Liver (tissue), 3 donors: ENCODE data around the gene SCTR.

Experiments used
- EGR1 ChIP-seq, 2 donors: IDR thresholded peaks; 2 replicates each; pipeline ENCODE4 v1.6.1; 2016 to 2018; ENCODE audit warnings: antibody characterized with exemption in 2 of 2, low read depth in 2 of 2
- FOXA1 ChIP-seq: IDR thresholded peaks from 2 replicates; pipeline ENCODE4 v1.6.1; 2016; ENCODE audit warnings: antibody characterized with exemption
- GABPA ChIP-seq, 2 donors: IDR thresholded peaks in 1 of 2; conservative IDR thresholded peaks in 1 of 2; 2 replicates each; pipeline ENCODE4 v1.6.1; 2016; ENCODE audit warnings: antibody characterized with exemption in 2 of 2, mild to moderate bottlenecking in 1 of 2, moderate library complexity in 1 of 2
- JUND ChIP-seq, 2 donors: IDR thresholded peaks; 2 replicates each; pipeline ENCODE4 v1.6.1; 2016; ENCODE audit warnings: antibody characterized with exemption in 2 of 2
- NR2F2 ChIP-seq: IDR thresholded peaks from 2 replicates; pipeline ENCODE4 v1.6.1; 2016; ENCODE audit warnings: antibody characterized with exemption
- RAD21 ChIP-seq, 2 donors: IDR thresholded peaks; 2 replicates each; pipeline ENCODE4 v1.6.1; 2016; ENCODE audit warnings: antibody characterized with exemption in 2 of 2, mild to moderate bottlenecking in 2 of 2
- SP1 ChIP-seq: IDR thresholded peaks from 2 replicates; pipeline ENCODE4 v1.6.1; 2018; ENCODE audit warnings: antibody characterized with exemption, mild to moderate bottlenecking
- TAF1 ChIP-seq: conservative IDR thresholded peaks from 2 replicates; pipeline ENCODE4 v1.6.1; 2016; ENCODE audit warnings: antibody characterized with exemption, mild to moderate bottlenecking
- YY1 ChIP-seq: IDR thresholded peaks from 2 replicates; pipeline ENCODE4 v1.6.1; 2016; ENCODE audit warnings: antibody characterized with exemption, mild to moderate bottlenecking
- TF ChIP-seq, protein P1 (sequence below): fragments of 150-350 bp; IDR thresholded peaks from 2 replicates; pipeline ENCODE4 v1.5.1; 2017; ENCODE audit warnings: improper control_type of control experiment, low read depth, low read length; ENCODE audit not compliant: missing input control
- TF ChIP-seq, protein P2 (sequence below): IDR thresholded peaks from 2 replicates; pipeline ENCODE4 v1.6.1; 2016; ENCODE audit warnings: antibody characterized with exemption
- TF ChIP-seq, protein P3 (sequence below): IDR thresholded peaks from 2 replicates; pipeline ENCODE4 v1.6.1; 2016; ENCODE audit warnings: antibody characterized with exemption
- TF ChIP-seq, protein P4 (sequence below): IDR thresholded peaks from 2 replicates; pipeline ENCODE4 v1.6.1; 2016; ENCODE audit warnings: antibody characterized with exemption, mild to moderate bottlenecking
- TF ChIP-seq, protein P5 (sequence below): IDR thresholded peaks from 2 replicates; pipeline ENCODE4 v1.6.1; 2016; ENCODE audit warnings: antibody characterized with exemption
- donor health status: healthy.
- donor health status: healthy.

DNA sequence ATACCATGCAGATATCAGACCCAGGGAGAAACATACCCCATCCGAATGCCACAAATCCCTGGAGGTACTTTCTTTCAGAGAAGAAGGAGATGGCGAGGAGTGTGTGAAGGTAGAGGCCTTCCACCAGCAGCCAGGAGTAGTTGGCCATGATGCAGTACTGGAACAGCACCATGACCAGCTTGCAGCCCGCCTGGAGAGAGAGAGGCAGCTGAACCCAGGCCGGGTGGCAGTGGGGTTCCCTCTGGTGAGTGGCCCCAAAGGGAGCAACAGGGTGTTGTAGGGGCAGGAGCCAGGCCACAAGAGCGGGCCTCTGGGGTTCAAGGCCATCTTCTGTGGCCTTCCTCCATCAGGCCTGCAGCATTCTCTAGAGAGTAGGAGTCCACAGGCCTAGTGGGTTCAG, 62.5 kb downstream of the SCTR start:
- TF ChIP-seq RAD21 (IDR thresholded peaks at IDR 0.05) = no peak
- TF ChIP-seq, protein P1, sequence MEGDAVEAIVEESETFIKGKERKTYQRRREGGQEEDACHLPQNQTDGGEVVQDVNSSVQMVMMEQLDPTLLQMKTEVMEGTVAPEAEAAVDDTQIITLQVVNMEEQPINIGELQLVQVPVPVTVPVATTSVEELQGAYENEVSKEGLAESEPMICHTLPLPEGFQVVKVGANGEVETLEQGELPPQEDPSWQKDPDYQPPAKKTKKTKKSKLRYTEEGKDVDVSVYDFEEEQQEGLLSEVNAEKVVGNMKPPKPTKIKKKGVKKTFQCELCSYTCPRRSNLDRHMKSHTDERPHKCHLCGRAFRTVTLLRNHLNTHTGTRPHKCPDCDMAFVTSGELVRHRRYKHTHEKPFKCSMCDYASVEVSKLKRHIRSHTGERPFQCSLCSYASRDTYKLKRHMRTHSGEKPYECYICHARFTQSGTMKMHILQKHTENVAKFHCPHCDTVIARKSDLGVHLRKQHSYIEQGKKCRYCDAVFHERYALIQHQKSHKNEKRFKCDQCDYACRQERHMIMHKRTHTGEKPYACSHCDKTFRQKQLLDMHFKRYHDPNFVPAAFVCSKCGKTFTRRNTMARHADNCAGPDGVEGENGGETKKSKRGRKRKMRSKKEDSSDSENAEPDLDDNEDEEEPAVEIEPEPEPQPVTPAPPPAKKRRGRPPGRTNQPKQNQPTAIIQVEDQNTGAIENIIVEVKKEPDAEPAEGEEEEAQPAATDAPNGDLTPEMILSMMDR = no peak
- TF ChIP-seq, protein P2, sequence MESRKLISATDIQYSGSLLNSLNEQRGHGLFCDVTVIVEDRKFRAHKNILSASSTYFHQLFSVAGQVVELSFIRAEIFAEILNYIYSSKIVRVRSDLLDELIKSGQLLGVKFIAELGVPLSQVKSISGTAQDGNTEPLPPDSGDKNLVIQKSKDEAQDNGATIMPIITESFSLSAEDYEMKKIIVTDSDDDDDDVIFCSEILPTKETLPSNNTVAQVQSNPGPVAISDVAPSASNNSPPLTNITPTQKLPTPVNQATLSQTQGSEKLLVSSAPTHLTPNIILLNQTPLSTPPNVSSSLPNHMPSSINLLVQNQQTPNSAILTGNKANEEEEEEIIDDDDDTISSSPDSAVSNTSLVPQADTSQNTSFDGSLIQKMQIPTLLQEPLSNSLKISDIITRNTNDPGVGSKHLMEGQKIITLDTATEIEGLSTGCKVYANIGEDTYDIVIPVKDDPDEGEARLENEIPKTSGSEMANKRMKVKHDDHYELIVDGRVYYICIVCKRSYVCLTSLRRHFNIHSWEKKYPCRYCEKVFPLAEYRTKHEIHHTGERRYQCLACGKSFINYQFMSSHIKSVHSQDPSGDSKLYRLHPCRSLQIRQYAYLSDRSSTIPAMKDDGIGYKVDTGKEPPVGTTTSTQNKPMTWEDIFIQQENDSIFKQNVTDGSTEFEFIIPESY = no peak
- TF ChIP-seq TAF1 = no peak
- no peak for TF ChIP-seq GABPA (IDR thresholded peaks at IDR 0.05 in 1 of 2, conservative IDR thresholded peaks at IDR 0.05 in 1 of 2)
- TF ChIP-seq, protein P3, sequence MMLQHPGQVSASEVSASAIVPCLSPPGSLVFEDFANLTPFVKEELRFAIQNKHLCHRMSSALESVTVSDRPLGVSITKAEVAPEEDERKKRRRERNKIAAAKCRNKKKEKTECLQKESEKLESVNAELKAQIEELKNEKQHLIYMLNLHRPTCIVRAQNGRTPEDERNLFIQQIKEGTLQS = no peak
- TF ChIP-seq EGR1 (IDR thresholded peaks at IDR 0.05; ENCODE audit: low read depth in 2 of 2) = no peak
- no peak for TF ChIP-seq SP1
- TF ChIP-seq, protein P4, sequence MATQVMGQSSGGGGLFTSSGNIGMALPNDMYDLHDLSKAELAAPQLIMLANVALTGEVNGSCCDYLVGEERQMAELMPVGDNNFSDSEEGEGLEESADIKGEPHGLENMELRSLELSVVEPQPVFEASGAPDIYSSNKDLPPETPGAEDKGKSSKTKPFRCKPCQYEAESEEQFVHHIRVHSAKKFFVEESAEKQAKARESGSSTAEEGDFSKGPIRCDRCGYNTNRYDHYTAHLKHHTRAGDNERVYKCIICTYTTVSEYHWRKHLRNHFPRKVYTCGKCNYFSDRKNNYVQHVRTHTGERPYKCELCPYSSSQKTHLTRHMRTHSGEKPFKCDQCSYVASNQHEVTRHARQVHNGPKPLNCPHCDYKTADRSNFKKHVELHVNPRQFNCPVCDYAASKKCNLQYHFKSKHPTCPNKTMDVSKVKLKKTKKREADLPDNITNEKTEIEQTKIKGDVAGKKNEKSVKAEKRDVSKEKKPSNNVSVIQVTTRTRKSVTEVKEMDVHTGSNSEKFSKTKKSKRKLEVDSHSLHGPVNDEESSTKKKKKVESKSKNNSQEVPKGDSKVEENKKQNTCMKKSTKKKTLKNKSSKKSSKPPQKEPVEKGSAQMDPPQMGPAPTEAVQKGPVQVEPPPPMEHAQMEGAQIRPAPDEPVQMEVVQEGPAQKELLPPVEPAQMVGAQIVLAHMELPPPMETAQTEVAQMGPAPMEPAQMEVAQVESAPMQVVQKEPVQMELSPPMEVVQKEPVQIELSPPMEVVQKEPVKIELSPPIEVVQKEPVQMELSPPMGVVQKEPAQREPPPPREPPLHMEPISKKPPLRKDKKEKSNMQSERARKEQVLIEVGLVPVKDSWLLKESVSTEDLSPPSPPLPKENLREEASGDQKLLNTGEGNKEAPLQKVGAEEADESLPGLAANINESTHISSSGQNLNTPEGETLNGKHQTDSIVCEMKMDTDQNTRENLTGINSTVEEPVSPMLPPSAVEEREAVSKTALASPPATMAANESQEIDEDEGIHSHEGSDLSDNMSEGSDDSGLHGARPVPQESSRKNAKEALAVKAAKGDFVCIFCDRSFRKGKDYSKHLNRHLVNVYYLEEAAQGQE = no peak
- no peak for TF ChIP-seq YY1
- no peak for TF ChIP-seq JUND (IDR thresholded peaks at IDR 0.05)
- TF ChIP-seq, protein P5, sequence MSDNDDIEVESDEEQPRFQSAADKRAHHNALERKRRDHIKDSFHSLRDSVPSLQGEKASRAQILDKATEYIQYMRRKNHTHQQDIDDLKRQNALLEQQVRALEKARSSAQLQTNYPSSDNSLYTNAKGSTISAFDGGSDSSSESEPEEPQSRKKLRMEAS = no peak
- no peak for TF ChIP-seq FOXA1
- no peak for TF ChIP-seq NR2F2
